GM12874 (cell line): Measurements from ENCODE around the gene TIA1.

Source experiments
- TF ChIP-seq, protein P1 (sequence below): IDR thresholded peaks from 2 replicates; pipeline ENCODE4 v1.5.1; 2011; ENCODE audit warnings: low read depth, mild to moderate bottlenecking, control low read depth, low read length, moderate library complexity; ENCODE audit not compliant: insufficient read depth

The TIA1 gene

DNA sequence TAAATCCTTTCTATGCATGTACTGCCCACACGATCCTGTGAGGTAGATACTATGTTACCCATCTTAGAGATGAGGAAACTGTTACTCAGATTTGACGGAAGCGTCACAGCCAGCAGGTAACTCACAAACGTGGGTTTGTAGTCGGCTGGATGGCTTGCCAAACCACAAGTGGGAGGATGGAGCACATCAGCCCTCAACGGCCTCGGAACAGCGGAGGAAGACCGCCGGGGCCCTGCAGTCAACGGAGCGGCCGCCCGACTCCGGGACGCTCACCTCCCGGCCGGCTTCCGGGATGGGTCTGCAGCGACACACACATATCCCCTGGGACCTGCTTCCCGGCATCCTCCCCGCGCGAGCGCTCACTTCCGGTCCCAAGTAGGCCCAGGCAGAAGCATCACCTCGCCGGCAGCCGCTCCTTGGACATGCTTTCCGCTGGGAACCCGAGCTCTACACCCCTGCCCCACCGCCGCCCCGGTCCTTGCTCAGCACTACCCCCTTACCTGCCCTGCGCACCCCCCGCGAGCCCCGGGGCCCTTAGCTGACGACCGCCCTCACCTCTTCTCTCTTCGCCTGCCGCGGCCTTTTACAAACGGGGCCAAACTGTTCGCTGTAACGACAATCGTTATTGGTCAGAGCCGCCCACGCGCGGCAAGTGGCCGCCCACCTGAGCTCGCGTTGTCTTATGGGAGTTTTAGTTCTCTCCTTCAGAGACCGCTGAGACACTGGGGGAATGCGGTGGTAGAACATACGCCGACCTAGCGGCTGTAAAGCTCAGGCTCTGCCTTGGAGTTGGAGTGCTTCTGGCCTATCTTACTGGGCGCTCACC is 57.8 kb downstream of the TIA1 start, which contains the start of gene C2orf42:
C2orf42 (minus strand) TSS at position 602 of the 826 bp plus-strand sequence. CDS start 9,034 bp downstream, outside the sequence.
- TF ChIP-seq, protein P1, sequence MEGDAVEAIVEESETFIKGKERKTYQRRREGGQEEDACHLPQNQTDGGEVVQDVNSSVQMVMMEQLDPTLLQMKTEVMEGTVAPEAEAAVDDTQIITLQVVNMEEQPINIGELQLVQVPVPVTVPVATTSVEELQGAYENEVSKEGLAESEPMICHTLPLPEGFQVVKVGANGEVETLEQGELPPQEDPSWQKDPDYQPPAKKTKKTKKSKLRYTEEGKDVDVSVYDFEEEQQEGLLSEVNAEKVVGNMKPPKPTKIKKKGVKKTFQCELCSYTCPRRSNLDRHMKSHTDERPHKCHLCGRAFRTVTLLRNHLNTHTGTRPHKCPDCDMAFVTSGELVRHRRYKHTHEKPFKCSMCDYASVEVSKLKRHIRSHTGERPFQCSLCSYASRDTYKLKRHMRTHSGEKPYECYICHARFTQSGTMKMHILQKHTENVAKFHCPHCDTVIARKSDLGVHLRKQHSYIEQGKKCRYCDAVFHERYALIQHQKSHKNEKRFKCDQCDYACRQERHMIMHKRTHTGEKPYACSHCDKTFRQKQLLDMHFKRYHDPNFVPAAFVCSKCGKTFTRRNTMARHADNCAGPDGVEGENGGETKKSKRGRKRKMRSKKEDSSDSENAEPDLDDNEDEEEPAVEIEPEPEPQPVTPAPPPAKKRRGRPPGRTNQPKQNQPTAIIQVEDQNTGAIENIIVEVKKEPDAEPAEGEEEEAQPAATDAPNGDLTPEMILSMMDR, result 0 out of 2 replicates have a peak, but pooled peaks have one; percentile 3

DNA sequence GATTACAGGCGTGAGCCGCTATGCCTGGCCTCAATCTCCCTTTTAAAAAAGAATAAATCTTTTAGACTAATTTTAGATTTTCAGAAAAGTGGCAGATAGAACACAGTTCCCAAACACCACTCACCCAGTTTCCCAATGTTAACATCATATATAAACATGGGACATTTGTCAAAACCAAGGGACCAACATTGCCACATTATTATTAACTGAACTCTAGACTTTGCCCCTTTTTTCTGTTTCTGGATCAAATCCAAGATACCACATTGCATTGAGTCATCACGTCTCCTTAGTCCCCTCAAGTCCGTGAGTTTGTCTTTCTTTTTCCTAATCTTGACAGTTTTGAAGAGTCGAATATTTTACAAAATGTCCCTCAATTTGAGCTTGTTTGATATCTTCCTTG is 60.0 kb downstream of the TIA1 start:
- TF ChIP-seq, protein P1, result no peak

DNA sequence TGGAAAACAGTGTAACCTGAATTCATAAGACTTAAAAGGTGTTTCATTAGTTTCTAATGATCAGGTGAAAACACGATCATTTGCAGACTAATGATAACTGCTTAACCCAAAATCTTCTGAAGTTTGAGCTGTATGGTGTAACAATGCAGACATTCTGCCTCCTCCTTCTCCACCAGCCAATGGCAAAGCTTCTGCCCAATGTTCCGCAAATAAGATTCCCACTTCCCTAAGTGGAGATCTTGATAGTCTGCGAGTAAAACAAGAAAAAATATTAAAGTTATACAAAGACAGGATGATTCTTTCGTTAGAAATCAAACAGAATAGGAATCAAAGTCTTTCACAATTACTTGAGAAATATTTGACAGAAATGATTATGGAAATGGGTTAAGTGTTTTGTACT is 65.7 kb downstream of the TIA1 start:
- TF ChIP-seq, protein P1, result no peak

DNA sequence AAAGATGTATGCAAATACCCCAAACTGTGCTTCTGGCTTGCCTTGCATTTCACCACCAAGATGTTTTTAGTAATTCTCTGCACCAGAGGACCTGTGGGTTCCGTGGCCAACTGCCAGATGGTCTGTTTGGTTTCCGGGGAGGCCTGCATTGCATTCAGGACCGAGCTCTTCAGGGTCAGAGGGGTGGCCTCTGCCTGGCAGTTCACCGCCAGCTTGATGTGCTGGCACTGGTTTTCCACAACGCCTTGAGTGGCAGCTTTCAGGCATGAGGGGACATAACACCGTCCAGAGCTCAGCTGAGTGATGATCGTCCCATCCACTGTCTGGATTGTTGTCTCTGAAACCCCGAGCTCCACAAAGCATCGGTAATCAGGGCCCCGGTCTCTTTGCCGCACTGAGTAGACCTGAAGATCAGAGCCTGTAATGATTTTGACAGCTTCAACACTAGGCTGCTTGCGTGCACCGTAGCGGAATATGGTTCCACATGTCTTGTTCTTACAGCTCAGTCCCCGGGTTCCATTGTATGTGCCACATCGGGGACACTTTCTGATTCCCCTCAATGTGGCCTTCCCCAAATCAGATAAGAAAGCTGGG is 67.0 kb downstream of the TIA1 start:
- TF ChIP-seq, protein P1, result no peak

DNA sequence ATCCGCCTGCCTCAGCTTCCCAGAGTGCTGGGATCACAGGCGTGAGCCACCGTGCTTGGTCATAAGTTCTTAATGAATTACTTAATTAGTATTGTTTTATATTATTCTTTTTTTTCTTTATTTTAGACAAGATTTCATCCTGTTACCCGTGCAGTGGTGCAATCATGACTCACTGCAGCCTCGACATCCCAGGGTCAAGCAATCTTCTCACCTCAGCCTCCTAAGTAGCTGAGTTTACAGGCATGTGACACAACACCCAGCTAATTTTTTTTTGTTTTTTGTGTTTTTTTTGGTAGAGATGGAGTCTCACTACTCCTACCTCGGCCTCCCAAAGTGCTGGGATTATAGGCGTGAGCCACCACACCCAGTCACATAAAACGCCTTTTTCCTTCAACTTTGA is 74.9 kb downstream of the TIA1 start:
- TF ChIP-seq, protein P1, result no peak

DNA sequence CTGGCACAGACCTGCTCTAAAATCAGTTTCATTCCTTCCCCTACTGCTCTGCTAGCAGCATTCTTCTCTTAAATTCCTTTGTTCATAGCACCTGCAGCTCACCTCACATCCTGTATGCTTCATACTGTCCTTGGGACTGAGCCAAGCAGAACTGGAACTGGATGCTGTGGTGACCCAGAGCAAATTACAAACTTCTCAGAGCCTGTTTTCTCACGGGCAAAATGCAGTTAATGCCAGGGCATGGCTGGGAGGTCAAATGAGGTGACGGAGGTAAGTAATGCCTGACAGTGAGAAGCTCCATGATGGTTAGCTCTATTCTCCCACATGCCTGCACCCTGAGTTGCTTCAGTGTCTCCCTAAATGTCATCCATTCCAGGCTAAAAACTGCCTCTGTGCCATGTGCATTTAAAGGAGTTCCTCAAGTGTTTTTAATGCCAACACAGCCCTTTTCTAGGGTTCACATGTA is 87.3 kb downstream of the TIA1 start:
- TF ChIP-seq, protein P1, result no peak

DNA sequence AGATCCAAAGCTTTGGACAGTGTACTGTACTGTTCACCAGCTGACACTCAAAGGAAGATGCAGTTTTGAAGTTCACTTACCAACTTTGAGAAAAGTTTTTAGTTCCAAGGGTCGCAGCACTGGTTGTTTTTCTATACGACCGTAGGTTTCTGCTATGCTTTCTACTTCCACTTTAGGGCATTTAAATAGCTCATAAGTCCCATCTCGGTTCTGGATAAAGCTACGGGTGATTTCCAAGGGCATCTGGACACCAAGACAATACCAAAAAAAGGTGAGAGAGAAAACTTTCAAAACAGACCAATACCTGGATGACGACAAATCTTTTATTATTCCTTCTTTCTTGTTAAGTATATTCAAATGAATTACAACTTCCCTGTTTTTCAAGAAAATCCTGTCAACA is 87.9 kb downstream of the TIA1 start:
- TF ChIP-seq, protein P1, result no peak
